GM18507 (cell line): ENCODE data around the gene SAA1.
"Not testable (repeated sequence)": the region's sequence is repeated elsewhere in the genome, so short reads cannot be mapped to it uniquely, and the experiment has no call there.

Experiments
- DNase-seq: peaks from one replicate; pipeline ENCODE4 v3.0.0; 2011; ENCODE audit warnings: low read depth; ENCODE audit not compliant: insufficient read length; ENCODE audit errors: extremely low spot score
- FAIRE-seq: peaks from 2 replicates; lab custom pipeline; 2011; peaks lifted over from hg19 to GRCh38; lab: Jason Lieb, UNC

The SAA1 gene

GRCh38 chr11:18265949-18266348 lies at the start of gene SAA1:
TSS of gene SAA1 (plus strand) at chr11:18266264. CDS start at chr11:18266888, 624 bp downstream.
- FAIRE-seq = no peak
- no peak for DNase-seq

- FAIRE-seq (no peak), DNase-seq (no peak)
Observed at GRCh38 chr11:18221274-18221876, 44.7 kb upstream of the SAA1 start.

DNA sequence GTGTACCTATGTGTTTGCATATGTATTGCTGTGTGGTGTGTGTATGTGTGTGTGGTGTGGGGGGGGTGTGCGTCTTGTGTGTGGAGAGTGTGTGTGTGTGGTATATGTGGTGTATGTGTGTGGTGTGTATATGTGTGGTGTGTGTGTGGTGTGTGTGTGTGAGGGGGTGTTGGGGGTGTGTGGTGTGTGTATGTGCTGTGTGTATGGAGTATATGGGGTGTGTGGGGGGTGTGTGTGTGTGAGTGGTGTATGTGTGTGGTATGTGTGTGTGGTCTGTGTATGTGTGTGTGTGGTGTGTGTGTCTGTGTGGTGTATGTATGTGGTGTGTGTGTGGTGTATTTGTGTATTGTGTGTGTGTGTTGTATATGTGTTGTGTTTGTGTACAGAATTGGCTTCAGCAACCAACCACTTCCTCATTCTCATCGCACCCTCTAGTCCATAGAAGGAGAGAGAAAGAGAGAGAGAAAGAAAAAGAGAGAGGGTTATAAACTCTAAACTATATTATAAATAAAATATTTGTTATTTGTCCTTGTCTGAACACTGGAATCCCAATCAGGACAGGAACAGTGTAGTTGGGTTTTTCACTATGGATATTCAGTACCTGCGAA lies 43.1 kb upstream of the SAA1 start:
- FAIRE-seq (no peak), DNase-seq (no peak)

- no peak for DNase-seq
- no peak for FAIRE-seq
Observed at GRCh38 chr11:18223591-18224387, 42.3 kb upstream of the SAA1 start.

- DNase-seq = no peak
- peak; percentile 72 for FAIRE-seq
Observed at GRCh38 chr11:18225913-18226312, 40.2 kb upstream of the SAA1 start.

- DNase-seq = peak; percentile 53
- peak; percentile 85 for FAIRE-seq
Observed at GRCh38 chr11:18229501-18229900, 36.6 kb upstream of the SAA1 start.

DNA sequence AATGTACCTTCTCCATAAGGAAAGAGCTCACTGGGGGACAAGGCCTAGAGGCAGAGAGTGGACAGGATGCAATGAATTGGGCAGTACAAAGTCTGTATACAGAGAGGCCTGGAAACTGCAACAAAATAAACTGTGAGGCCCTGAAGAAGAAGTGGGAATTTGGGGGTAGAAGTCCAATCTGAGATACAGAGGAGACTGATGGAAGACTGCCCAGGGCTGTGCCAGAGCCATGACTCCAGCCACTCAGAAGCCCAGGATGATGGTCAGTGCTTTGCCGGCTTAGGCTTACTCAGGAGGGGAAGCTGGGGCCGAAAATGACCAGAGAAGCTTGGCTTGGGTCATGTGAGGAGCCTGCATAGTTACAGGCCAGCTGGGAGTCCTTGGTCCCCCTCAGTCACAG lies 35.2 kb upstream of the SAA1 start:
- no peak for FAIRE-seq
- no peak for DNase-seq

DNA sequence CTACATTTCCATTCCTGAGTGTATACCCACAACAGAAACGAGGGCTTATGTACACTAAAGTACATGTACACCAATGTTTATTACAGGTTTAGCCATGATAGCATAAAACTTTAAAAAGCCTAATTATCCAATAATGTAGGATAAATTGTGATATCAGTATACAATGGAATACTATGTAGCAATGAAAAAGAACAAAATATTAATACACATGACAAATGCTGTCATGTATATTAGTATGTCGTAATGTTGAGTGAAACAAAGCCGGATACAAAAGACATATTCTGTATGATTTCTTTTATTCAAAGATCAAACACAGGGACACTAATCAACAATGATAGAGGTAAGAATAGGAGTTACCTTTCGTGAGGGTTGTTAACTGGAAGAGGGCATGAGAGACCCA lies 32.2 kb upstream of the SAA1 start:
- no peak for FAIRE-seq

GRCh38 chr11:18235394-18236334 lies 30.4 kb upstream of the SAA1 start:
- DNase-seq (no peak), FAIRE-seq (no peak)

More for the DNA sequence above, 32.2 kb upstream of the SAA1 start:
- no peak for DNase-seq

- FAIRE-seq (no peak), DNase-seq (no peak)
Observed at GRCh38 chr11:18236664-18237356, 29.3 kb upstream of the SAA1 start, which contains the start of gene SAA4. TSS of gene SAA4 (minus strand) at chr11:18236802. CDS start at chr11:18235926, 876 bp downstream.

DNA sequence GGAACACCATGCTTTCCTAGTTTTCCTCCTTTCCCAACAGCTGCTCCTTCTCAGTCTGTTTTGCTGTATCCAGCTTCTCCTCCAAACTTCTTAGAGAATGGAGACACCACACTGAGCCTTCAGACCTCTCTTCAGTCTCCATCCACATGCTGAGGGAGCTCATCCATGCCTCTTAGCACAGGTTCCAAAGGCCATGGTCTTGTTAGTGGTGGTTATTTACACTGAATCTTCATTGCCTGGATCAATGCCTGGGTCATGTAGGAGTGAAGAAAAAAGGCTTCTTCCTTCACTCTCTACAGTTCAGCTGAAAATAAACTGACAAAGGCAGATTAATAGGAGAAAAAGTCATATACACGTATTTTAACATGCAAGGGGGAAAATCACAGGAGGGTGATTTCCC lies 26.4 kb upstream of the SAA1 start:
- FAIRE-seq = no peak
- no peak for DNase-seq

DNA sequence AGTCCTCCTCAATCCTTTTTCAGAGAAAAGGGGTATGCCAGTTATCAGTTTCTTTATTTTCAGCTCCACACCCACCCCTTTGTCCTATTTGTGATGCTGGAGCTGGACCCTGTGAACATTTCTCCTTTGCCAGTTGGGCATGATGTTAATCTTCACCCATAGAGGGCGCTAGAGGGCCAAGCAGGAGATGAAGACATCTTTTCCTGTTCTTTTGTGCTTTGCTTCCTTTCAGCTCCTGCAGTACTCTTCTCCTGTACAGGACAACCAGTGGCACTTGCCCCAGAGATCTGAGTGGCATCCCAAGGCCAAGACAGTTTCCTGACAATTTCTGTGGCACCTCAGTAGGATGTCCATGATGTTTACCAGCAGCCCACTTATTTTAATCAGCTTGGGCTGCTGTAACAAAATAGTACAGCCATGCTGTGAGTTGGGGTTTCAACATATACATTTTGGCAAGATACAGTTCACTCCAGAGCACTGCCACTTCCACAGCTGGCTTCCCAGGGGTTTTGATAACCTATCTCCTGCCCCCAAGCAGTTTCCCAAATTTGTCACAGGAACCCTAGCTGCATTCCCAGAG lies 22.2 kb upstream of the SAA1 start:
- FAIRE-seq (peak; percentile 83), DNase-seq (no peak)

DNA sequence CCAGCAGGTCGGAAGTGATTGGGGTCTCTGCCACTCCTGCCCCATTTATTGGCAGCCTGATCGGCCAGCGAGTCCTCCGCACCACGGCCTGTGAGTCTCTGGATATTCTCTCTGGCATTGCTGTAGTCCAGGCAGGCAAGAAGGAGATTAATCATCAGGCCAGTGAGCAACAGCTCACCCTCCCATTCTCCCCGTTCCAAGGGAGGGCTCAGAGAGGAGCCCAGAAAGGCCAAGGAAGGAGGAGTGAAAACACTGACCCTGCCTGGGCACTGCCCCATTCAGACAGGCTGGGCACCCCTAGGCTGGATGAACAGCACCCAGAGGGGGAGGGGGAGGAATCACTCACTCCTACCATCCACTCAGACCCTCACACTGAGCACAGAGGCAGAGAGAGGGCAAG lies 20.7 kb upstream of the SAA1 start:
- DNase-seq = no peak
- no peak for FAIRE-seq

DNA sequence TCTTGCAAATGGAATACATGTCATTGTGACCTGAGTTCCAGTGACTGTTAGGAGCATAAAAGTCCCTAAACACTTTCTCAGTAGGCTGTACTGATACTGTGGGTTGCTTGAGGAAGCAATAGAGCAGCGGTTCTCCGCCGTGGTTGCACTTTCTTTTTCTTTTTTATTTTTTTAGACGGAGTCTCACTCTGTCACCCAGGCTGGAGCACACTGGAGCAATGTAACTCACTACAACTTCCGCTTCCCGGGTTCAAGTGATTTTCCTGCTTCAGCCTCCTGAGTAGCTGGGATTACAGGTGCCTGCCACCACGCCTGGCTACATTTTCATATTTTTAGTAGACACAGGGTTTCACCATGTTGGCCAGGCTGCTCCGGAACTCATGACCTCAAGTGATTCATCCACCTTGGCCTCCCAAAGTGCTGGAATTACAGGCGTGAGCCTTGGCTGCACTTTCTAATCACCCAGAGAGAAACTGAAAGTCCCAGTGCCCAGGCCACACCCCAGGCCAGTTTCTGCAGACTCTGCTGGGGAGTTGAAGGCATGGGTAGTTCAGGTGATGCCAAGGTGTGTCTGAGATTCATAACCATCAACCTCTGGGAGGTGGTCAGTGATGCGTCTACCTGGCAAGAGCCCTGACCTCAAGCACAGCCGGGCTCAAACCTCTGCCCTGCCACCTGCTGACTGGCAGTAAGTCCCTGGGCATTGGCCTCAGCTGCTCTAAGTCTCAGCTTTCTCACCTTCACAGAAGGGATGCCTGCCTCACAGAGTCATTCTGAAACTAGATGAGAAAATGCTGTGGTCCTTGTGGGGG lies 19.5 kb upstream of the SAA1 start:
- not testable (repeated sequence) for DNase-seq
- peak; percentile 97 for FAIRE-seq

DNA sequence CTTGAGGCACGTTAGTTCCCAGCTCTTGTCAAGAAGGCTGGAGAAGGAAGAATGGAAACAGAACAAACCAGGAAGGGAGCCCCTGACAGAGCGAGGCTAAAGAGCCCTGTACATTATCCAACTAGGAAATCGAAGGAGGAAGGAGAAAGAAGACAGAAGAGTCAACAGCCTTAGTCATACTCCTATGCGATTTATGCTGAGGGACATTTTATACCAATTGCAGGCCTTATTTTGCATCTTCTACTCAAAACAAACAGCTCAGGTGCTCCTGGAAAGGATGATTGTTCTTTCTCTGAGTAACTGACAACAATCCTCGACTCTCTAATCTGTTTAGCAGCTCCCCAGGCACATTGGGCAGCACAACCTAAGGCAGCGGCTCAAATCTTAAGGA lies 18.9 kb upstream of the SAA1 start:
- not testable (repeated sequence) for FAIRE-seq

GRCh38 chr11:18248561-18248960 lies 17.5 kb upstream of the SAA1 start, which contains the start of gene SAA2:
TSS of gene SAA2 (minus strand) at chr11:18248668. CDS start at chr11:18248011, 657 bp downstream.
- no peak for FAIRE-seq
- DNase-seq = no peak

More for the DNA sequence above, 18.9 kb upstream of the SAA1 start:
- DNase-seq = not testable (repeated sequence)

DNA sequence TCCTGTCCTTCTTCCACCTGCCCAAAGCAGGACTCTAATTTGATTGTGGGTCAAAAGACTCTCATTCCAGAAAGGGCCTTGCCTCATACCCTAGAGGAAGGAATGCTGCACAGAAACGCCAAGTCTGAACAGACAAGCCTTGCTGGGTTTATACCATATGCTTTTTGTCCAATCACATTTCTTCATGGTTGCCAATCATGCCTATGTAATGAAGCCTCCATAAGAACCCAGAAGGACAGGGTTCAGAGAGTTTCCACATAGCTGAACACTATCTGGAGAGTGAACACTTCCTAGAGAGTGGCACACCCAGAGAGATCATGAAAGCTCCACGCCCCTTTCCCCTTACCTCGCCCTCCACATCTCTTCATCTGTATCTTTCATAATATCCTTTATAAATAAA lies 12.8 kb upstream of the SAA1 start:
- DNase-seq (no peak), FAIRE-seq (no peak)
